WTC11 (cell line): ENCODE results near the gene PRELID3B.

Experiments used
- CREB1 ChIP-seq: sonication (generic); formaldehyde crosslinking; IDR thresholded peaks from 2 replicates; pipeline ENCODE4 v1.8.0; 2023; ENCODE audit warnings: mild to moderate bottlenecking, missing genetic modification reagents
- ELF4 ChIP-seq: sonication (generic); formaldehyde crosslinking; IDR thresholded peaks from 2 replicates; pipeline ENCODE4 v1.8.1; 2022; ENCODE audit warnings: low read depth, mild to moderate bottlenecking, moderate library complexity, missing genetic modification reagents
- KAT7 ChIP-seq: sonication (generic); formaldehyde crosslinking; IDR thresholded peaks from 2 replicates; pipeline ENCODE4 v1.8.1; 2023; ENCODE audit warnings: missing genetic modification reagents, mild to moderate bottlenecking, borderline replicate concordance
- SP1 ChIP-seq: sonication (generic); formaldehyde crosslinking; conservative IDR thresholded peaks from 2 replicates; pipeline ENCODE4 v1.8.1; 2022; ENCODE audit warnings: missing genetic modification reagents
- ZBTB21 ChIP-seq: sonication (generic); formaldehyde crosslinking; IDR thresholded peaks from 2 replicates; pipeline ENCODE4 v1.8.1; 2023; ENCODE audit warnings: mild to moderate bottlenecking, missing genetic modification reagents, borderline replicate concordance
- TF ChIP-seq, protein P1 (sequence below): fragments of 200-600 bp; IDR thresholded peaks from 2 replicates; pipeline ENCODE4 v1.8.0; 2022; ENCODE audit warnings: antibody characterized with exemption
- TF ChIP-seq, protein P2 (sequence below): sonication (generic); formaldehyde crosslinking; IDR thresholded peaks from 2 replicates; pipeline ENCODE4 v1.8.1; 2023; ENCODE audit warnings: mild to moderate bottlenecking, moderate library complexity, missing genetic modification reagents
- TF ChIP-seq, protein P3 (sequence below): fragments of 250-450 bp; sonication (Bioruptor Pico); IDR thresholded peaks from 2 replicates; pipeline ENCODE4 v1.8.0; 2021; ENCODE audit warnings: mild to moderate bottlenecking
- TF ChIP-seq, protein P4 (sequence below): sonication (generic); formaldehyde crosslinking; IDR thresholded peaks from 2 replicates; pipeline ENCODE4 v1.8.0; 2022; ENCODE audit warnings: mild to moderate bottlenecking, missing genetic modification reagents

DNA sequence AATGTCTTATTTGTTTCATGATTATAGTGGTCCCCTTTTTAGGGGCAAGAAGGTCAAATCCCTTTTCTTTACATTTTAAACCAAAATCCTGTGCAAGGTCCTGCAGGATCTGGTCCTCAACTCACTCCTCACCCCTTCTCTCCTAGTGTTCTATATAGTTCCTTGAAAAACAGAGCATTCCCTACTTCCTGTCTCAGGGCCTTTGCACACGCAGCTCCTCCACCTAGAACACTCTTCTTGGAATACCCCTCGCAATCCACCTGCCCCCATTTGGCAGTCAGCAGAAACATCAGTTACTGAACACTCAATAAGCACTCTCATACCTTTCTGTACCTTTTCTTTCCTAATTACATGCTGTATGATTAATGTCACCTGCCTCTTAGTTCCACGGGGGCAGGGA, 7.2 kb downstream of the PRELID3B start:
- TF ChIP-seq, protein P1, sequence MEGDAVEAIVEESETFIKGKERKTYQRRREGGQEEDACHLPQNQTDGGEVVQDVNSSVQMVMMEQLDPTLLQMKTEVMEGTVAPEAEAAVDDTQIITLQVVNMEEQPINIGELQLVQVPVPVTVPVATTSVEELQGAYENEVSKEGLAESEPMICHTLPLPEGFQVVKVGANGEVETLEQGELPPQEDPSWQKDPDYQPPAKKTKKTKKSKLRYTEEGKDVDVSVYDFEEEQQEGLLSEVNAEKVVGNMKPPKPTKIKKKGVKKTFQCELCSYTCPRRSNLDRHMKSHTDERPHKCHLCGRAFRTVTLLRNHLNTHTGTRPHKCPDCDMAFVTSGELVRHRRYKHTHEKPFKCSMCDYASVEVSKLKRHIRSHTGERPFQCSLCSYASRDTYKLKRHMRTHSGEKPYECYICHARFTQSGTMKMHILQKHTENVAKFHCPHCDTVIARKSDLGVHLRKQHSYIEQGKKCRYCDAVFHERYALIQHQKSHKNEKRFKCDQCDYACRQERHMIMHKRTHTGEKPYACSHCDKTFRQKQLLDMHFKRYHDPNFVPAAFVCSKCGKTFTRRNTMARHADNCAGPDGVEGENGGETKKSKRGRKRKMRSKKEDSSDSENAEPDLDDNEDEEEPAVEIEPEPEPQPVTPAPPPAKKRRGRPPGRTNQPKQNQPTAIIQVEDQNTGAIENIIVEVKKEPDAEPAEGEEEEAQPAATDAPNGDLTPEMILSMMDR = no peak
- TF ChIP-seq, protein P2, sequence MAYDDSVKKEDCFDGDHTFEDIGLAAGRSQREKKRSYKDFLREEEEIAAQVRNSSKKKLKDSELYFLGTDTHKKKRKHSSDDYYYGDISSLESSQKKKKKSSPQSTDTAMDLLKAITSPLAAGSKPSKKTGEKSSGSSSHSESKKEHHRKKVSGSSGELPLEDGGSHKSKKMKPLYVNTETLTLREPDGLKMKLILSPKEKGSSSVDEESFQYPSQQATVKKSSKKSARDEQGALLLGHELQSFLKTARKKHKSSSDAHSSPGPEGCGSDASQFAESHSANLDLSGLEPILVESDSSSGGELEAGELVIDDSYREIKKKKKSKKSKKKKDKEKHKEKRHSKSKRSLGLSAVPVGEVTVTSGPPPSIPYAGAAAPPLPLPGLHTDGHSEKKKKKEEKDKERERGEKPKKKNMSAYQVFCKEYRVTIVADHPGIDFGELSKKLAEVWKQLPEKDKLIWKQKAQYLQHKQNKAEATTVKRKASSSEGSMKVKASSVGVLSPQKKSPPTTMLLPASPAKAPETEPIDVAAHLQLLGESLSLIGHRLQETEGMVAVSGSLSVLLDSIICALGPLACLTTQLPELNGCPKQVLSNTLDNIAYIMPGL = no peak
- TF ChIP-seq CREB1 (CRISPR knock-in tag) = no peak
- TF ChIP-seq KAT7 (CRISPR knock-in tag) = no peak
- TF ChIP-seq, protein P3, sequence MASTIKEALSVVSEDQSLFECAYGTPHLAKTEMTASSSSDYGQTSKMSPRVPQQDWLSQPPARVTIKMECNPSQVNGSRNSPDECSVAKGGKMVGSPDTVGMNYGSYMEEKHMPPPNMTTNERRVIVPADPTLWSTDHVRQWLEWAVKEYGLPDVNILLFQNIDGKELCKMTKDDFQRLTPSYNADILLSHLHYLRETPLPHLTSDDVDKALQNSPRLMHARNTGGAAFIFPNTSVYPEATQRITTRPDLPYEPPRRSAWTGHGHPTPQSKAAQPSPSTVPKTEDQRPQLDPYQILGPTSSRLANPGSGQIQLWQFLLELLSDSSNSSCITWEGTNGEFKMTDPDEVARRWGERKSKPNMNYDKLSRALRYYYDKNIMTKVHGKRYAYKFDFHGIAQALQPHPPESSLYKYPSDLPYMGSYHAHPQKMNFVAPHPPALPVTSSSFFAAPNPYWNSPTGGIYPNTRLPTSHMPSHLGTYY (CRISPR knock-in tag) = no peak
- TF ChIP-seq, protein P4, sequence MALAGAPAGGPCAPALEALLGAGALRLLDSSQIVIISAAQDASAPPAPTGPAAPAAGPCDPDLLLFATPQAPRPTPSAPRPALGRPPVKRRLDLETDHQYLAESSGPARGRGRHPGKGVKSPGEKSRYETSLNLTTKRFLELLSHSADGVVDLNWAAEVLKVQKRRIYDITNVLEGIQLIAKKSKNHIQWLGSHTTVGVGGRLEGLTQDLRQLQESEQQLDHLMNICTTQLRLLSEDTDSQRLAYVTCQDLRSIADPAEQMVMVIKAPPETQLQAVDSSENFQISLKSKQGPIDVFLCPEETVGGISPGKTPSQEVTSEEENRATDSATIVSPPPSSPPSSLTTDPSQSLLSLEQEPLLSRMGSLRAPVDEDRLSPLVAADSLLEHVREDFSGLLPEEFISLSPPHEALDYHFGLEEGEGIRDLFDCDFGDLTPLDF = no peak
- TF ChIP-seq ZBTB21 (CRISPR knock-in tag) = no peak
- no peak for TF ChIP-seq ELF4 (CRISPR knock-in tag)
- no peak for TF ChIP-seq SP1 (CRISPR knock-in tag)
